ENCODE results near the gene NMNAT3. TPM values are rescaled to one million over a fixed set of nuclear protein-coding genes. Genes with fewer than 3 reads are reported as not detected.

NMNAT3 gene
- total RNA-seq, result under 0.01 TPM in 1 of 2 replicates, not detected in the other

GRCh38 chr3:139677388-139678155 is at the start of gene NMNAT3:
NMNAT3 (minus strand) TSS chr3:139677972; CDS start chr3:139627724, 50,248 bp downstream.

Small RNA genes lying within 50 kb of the gene (small RNA-seq; reads per million reads assigned to genes)
- not detected for gene RN7SL724P

Other genes with a start within 250 kb of the NMNAT3 start
- not detected in 2 replicates for gene RBP2, start 201.5 kb downstream of the NMNAT3 start, total RNA-seq
- gene RBP1, start 138.2 kb downstream of the NMNAT3 start, total RNA-seq, result 4.4 and 8.6 TPM in 2 replicates

All from placental epithelial cell (primary cell).